ENCODE results near the gene KCTD6.

Gene KCTD6

DNA sequence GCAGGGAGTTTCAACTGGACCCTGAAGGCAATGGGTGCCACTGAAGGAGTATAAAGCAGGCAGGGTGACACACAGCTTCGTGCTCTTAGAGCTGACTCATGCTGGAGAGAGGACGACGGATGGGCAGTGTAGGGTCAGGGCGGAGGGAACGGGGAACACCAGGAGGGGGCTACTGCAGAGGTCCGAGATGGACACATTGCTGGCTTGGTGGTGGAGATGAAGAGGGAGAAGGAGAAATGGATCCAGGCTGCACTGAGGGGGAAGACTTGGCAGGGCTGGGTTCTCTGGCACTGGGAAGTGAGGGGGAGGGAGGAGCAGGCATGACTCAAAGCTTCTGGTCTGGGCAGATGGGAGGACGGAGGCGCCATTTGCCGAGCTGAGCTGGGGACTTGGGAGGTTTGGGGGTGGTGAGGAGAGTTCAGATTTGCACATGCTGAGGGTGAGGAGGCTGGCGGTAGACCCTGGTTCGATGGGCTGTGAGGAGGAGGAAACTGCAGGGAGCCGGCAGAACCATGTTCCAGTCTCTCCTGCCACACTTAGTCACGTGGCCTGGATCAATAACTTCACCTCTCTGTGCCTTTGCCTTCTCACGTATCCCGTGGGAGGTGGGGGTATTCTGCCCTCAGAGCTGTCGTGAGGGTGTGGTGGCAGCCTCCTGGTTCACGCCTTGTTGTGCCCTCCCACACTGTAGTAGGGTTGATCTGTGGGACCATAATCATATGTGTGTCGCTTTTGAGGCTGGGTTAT is 4.6 kb upstream of the KCTD6 start:
- no peak for DNase-seq

DNA sequence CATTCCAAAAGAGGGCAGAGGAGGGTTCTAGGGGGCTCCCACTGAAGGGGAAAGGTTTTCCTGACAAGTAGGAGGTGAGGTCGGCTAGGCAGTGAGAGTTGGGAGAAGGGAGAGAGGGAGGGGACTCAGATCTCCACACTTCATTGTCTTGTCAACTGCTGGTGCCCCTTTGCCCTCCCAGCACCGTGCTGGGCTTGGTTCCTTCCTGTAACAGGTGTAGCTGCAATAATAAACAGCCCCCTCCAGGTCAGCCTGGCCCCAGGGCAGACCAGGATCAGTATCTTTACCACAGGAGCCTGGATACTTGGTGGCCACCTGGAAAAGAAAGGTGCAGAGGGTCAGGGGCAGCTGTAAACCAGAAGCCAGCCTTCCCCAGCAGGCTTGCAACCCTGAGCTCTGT is 2.9 kb upstream of the KCTD6 start:
- DNase-seq, result no peak

DNA sequence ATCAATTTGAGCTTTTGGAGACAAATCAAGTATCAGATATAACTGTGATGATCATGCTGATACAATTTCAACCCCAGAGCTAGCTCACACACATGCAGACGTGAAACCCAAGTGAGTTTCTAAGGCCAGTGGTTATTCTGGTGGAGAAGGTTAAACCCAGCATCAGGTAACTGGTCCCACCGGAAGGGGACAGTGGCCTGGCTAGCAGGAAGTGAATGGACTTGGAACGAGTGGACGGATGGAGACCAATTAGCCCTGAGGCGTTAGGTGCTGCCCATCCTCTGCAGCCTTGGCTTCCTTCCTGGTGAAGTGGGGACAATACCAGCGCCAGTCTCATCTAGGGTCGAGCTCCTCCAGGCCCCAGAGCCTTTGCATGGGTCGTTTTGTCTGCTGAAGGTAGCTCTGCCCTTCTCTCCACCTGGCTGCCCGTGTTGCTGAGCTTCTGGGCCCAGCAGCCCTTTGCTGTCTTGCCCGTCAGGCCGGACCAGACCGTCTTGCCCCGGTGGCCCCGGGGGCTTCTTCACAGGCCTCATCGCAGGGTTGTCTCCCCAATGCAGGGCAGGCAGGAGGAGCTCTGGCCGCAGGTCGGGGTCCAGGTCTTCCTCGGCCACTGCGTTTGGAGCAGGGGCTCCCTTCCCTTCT is 915 bp upstream of the KCTD6 start:
- no peak for DNase-seq

DNA sequence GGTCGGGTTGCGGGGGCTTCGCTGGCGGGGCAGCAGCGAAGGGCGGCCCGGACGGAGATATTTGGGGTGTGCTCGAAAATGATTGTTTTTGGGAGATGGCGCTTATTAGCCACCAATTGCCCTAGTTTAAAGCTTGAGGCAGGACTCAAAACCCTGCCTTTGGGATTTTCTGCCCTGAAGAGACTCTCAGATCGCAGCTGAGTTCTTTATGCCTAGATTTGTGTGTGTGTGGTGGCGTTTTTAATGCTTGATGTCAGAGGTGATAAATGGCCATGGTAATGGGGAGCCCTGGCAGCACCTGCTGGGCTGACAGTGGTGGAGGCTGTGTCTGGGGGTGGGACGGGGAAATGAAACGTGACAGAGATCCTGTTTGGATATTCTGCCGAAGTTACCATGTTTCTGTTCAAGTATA is 604 bp downstream of the KCTD6 start:
- no peak for DNase-seq

DNA sequence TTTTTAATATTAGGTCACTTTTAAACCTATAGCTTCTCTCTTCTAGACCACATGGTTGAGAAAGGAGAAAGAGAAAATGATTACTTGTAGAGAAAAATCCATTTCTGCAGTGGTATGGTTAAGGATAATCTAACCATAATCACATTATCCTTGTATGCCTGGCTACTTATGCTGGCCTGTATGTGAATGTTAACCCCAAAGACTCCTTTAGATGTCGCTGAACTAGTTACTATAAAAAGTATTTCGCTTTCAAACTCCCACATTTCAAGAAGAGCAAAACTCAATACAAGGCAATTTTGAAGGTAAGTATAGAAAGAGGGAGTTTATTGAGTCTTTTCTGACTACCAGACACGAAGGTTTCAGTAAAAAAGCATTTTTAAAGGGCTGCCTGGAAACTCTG is 2.2 kb downstream of the KCTD6 start:
- no peak for DNase-seq

DNA sequence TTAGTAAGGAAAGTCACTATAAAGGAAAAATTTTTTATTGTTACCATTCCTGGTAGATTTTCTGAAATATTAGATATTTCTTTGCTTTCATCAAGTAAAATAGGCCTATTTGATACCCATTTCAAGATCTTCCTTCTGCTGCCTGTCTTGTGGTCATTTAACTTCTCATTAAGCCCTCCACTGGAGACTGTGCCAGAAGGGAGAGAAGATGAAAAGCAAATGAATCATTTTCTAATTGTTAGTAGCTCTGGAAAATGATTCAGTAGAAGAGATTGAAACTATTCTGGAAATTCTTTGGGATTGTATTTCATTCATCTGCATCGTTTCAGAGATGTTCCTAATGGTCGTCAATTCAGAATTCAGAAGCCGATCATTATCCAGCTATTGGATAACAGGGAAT is 3.2 kb downstream of the KCTD6 start:
- no peak for DNase-seq

DNA sequence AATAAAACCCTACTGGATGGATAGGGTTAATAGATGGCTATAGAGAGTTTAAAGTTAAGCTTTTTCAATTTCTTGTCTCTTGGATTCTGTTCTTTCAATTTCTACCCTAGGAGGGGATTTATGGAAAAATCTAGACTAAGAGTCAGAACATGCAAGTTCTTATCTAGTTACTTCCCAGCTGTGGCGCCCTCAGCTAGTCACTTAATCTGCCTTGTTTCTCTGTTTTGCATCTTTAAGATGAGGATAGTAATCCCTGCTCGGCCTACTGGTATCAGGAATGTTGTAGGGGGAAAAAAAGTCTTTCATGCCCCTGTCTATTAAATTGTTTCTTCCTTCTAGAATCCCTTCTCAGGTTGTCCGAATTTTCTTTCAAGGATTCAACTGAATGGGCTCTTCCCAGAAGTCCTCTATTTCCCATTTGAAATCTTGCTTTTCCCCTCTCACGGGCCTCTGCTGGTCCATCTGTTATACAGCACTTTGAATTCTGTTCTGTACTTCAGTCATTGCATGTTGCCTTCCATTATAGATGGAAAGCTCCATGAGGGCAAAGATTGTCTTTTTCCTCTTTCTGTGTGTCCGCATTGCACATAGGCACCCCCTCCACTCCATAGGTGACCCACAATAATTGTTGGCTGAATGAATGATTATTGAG is 4.4 kb downstream of the KCTD6 start:
- DNase-seq, result no peak

DNA sequence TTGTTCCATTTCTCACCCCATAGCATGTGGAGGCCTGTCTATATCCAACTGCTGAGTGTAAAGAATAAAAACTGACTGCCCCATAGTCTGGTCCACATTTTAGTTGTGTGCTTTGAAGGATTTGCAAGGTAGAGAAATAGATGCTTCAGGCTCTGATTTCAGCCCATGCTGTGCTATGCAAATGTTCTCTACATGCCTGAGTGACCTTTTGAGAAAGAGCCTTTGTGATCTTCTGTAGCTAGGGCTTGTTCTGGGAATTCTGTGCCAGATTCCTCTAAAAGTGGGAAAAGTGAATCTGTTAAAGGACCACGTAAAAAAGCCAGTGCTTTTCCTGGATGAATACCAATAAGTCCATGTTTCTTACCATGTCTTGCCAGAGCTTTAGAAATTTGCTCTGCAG is 5.2 kb downstream of the KCTD6 start:
- no peak for DNase-seq

DNA sequence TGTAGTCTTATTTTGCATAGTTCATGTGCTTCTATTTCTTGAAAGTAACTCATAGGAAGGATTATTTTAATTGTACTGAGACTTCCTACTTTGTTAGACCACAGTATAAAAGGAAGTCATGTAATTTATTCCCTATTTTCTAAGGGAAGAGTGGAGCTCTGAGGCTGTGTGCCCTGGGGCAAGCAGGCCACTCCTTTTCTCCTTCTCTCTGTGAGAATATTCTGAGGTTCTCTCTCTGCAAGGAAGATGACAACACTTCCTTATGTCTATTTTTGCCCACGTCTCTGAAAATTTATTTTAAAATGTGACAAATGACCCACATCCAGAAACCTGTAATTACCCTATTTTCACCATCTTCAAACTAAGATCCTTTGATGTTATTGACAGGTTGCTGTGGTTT is 11.0 kb downstream of the KCTD6 start:
- DNase-seq, result no peak

DNA sequence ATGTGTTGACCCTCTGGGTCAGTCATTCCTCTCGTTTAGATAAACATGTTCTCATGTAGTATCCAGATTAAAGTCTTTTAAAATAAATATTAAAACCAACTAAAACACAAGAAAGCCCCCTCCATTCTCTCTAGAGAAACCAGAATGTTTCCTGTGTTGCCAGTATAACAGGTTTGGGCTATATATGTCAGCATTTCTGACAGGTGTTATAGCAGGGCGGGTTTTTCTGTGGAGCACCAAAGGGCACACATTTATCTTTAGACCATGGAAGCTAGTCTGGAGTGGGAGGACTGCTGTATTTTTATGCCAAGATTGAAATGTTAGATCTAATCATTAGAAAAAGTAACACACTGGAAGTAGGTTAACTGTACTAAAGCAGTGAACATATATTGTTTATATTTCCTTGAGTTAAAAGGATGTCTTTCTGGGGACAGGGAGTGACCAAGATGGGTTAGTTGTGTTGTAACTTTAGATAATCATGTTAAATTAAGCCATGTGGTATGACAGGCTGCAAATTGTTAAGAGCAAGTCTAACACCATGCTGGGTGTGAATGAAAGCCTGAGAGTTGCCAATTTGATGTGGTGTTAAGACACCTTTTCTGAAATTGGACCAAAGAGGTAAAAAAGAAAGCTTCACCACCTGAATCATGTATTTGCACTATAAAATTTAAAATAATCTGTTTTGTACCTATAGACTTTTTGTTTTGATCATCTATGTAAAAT is 15.6 kb downstream of the KCTD6 start:
- DNase-seq, result no peak

DNA sequence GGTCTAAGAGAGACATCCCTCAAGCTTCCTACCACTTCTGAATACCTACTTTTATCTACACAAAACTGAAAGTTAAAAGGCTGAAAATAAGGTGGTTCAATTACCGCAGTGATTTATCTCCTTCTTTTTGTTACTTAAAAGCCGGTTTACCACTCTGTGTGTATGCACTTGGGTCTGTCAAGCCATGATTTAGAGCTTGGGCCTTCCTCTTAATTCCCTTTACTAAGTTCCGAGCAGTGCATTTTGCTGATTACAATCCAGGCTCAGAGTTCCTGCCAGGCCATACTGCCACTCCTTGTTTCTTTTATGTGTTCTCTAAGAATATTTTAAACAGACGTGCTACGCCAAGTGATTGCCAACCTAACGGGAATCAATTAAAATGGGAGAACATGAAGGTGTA is 16.5 kb downstream of the KCTD6 start:
- no peak for DNase-seq

DNA sequence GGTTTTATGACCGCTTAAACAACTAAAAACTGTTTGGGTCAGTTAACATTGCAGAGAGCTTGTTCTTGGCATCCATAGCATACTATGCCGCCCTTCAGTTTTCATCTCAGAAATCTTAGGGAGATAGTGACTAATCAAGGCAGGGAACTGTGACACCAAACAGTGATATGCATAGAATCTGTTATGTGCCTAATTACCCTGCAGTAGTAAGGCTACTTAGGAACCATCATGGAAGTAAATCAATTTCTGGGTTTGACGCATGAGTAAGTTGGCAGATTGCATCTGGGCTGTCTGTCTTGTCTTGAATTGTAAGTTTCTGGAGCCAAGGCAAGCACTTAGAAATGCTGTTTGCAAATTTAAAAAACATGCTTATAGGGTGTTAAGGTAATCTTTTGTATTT is 22.5 kb downstream of the KCTD6 start:
- DNase-seq, result no peak

DNA sequence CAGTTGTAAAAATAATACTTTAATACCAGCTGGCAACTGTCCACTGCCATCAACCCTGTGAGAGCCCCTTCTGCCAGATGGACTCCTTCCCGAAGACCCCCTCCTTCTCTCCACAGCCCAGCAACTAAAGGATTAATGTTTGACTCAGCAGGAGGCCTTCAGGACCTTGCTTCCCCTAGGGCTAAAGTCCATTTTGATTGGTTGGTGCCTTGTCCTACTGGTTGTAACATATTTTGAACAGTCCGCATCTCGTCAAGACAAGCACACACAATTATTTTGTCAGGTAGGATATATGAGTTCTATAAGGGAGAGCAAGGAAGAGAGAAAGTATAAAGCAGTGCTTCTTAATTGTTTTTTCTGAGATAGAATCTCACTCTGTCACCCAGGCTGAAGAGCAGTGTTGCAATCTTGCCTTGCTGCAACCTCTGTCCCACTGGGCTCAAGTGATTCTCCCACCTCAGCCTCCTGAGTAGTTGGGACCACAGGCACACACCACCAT is 26.4 kb downstream of the KCTD6 start:
- no peak for DNase-seq

DNA sequence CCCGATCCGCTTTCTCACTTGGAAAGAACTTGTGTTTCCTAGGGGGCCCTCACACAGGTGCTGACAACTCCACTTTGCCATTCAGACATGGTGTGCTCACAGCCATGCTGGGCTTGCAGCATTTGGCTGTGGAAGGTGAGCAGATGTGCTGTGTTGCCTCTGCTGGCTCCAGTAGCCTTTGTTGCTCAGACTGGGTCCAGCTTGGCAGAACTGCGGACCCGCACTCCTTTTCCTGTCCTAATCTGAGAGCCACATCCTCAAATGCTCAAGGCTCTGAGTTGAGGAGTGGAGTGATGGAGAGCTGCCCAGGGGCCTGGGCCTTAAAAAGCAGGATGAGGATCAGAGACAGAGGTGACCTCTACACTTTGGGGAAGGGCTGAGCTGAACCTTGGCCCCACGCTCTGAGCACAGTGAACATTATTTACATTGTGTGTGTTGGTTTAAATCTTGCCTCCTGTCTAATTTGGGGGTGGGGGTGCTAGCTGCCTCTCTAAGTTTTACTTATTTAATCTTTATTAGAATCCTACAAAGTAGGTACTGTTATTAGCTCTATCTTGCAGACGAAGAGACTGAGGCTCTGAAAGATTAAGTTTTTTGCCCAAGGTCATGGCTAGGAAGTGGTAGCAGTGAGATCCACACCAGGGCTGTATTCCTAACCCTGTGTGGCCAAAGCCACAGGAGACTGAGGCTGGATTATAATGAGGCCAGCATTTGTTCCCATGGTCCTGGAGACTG is 27.9 kb downstream of the KCTD6 start:
- no peak for DNase-seq

DNA sequence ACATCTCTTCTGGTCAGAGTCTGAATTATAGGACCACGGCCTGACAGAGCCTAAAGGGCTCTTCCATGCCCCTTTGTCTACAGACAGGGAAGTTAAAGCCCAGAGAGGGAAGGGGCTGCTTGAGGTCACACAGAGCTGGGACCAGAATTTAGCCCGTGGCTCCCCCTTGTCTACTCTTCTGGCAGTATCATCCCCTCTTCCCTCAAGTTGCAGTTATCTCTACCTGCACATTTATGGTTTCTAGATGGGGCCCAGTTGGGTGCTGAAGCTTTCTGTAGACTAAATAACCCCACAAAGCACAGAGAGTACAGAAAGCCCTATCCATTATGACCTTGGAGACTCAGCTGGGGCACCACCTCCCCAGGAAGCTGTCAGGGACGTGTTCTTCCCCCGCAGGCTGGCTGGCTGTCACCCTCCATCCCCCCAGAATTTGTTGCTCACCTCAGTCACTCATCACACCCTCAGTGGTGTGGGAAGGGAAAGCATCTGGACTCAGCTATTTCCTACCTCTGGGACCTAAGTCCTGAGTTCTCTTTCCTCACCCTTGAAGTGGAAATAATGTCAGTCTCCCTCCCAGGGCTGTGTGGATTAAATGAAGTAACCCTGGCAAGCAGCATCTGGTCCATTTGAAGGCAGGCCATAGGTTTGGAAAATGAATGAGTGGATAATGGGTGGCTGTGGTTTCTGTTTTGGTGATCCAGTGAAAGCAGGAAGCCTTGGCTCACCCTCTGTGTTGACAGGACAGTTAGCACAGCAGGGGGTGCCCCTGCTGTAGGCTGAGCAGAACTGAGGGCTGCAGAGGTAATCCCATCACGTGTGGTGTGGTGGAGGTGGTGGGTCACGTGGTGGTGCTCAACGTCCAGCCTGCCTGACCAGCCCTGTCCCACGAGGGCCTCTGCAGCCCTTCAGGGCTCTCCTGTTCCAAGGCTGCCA is 28.8 kb downstream of the KCTD6 start:
- no peak for DNase-seq

DNA sequence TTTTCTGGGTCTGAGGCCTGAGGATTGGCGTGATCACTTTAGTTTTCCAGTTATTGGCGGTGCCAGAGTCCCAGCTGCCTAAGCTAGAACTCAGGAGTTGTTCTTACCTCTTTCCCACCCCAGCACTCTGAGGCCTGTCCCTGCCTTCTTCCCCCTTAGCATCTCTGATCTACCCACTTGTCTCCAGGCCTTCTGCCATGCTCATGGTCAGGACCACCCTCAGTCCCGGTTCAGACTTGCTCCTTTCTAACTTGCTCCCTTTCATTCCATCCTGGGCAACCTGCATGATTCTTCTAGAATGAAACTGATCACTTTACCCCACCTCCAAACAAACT is 29.4 kb downstream of the KCTD6 start:
- no peak for DNase-seq

DNA sequence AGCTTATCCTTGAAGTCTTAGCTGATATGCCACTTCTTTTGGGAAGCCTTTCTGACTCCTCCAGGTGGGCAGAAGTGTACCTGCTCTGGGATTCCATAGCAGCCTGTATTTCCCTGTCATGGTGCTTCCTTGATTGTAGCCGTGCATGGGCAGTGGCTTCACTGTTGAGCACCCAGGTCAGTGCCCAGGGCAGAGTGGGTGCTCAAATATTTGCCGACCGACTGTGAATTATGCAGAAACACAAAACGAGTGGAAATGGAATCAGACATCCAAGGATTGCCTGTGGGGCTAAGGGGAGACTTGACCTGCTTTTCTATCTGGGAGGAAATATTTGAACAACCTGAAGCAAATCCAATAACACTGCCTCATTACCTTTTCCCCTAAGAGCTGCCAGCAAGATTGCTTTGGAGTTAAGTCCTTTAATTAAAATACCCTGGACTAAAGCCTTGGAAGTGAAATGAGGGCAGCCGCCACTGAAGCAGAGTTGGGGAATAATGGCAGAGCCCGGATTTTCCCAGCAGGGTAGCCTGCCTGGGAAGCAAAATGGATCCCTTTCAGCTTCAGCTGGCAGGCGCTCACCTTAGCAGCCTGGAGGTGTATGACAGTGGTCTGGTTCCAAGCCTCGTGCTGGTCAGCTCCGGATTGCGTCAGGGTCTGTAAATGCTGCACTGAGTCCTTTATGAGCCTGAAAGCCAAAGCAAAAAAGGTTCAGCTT is 30.2 kb downstream of the KCTD6 start:
- no peak for DNase-seq

DNA sequence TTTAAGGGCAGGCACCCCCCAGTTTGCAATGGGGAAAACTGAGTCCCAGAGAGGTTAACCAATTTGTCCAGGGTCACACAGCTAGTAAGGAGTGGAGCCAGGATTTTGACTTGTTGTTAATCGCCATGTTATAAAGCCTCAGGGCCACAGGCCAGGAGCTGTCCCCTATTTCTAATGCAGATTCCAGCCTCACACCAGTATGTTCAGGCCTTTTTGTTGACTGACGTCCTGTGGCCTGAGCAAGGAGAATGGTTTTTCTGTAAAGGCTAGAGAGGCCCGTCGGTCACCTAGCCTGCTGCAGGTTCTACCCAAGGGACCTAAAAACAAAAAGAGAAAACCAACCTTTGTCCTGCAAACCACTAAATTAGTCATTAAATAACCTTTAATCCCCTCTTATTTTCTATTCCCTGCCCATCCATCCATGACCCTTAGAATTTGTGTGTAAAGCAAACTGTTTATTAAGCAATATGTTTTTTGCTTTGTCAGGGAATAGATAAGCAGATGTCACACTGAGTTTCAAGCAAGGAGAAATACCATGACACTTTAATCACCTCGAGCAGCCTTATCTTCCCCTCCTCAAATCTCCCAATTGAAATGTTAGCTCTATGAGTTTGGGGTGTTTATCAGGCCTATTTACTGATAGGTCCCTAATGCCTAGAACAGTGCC is 31.0 kb downstream of the KCTD6 start:
- DNase-seq, result no peak

DNA sequence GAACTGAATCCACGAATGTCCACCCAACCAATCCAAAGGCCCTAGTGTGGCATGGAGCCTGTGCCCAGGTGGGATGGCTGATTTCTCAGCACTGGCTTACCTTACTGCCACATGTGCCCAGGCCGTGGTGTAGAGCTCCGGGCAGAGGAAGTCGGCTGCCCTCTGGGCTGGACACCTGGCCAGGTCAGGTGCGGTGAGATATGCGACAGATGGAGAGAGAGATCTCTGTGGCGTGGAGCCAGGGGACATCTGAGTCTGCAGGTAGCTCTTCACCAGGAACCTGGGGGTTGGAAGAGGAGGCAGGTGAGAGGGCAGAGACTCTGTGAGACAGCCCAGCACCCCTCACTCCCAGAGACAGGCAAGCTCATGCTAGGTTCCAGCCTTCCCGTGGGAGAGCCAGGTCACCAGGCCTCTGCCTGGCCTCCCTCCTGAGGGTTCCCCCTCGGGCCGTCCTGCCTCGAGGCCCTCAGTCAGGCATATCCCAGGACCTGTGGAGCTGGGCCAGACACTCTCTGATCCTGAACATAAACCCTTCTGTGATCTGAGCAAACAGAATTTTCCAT is 32.5 kb downstream of the KCTD6 start:
- DNase-seq, result no peak

DNA sequence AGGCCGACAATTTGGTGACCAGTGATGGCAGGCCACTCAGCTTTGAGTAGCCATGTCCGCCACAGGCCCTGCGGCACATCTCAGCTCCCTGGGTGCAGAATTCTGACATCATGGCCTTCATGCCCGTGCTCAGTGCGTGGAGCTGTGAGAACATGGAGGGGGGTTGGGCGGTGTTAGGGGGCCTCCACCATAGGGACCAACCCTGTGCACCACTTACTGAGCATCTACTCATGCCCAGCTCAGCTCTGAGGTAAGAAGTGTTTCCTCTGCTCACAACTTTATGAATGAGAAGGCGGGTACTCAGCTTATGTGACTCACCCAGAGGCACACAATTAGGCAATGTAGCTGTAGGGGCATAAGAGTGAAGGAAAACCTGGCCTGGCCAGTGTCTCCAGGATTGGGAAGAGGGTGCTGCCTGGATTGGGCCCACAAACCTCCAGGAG is 34.6 kb downstream of the KCTD6 start:
- DNase-seq, result no peak
